Neural cell (in vitro differentiated cells): ENCODE measurements around the gene ASCL2. TPM values are rescaled to one million over a fixed set of nuclear protein-coding genes. Genes with fewer than 3 reads are reported as not detected.

ENCODE experiments used
- H2AFZ ChIP-seq: fragments of 200-600, 300-800 bp; sonication (generic), shearing (Covaris generic); 2 replicates; pipeline ENCODE4 v1.6.0; 2014; ENCODE audit warnings: low read depth, mild to moderate bottlenecking, antibody characterized with exemption, low read length, moderate library complexity
- H3F3A ChIP-seq: fragments of 200-600 bp; shearing (Covaris generic); 2 replicates; pipeline ENCODE4 v1.6.1; 2016; ENCODE audit warnings: mild to moderate bottlenecking, moderate library complexity, mixed read lengths, antibody characterized with exemption, low read length; ENCODE audit not compliant: insufficient read depth, poor library complexity, severe bottlenecking
- H3K27ac ChIP-seq: fragments of 200-600, 300-800 bp; sonication (generic), shearing (Covaris generic); 2 replicates; pipeline ENCODE4 v1.5.1; 2014; ENCODE audit warnings: mild to moderate bottlenecking, low read length, moderate library complexity
- H3K27me3 ChIP-seq: fragments of 300-800, 200-600 bp; sonication (generic), shearing (Covaris generic); 2 replicates; pipeline ENCODE4 v1.6.0; 2014; ENCODE audit warnings: mild to moderate bottlenecking, low read depth, low read length, moderate library complexity; ENCODE audit not compliant: insufficient read depth
- H3K36me3 ChIP-seq: fragments of 300-800, 200-600 bp; sonication (generic), shearing (Covaris generic); 2 replicates; pipeline ENCODE4 v1.5.1; 2014; ENCODE audit warnings: mild to moderate bottlenecking, antibody characterized with exemption, low read length, moderate library complexity; ENCODE audit not compliant: insufficient read depth
- H3K4me2 ChIP-seq: fragments of 300-800, 200-600 bp; sonication (generic), shearing (Covaris generic); 2 replicates; pipeline ENCODE4 v1.6.0; 2014; ENCODE audit warnings: mild to moderate bottlenecking, low read length
- H3K4me3 ChIP-seq: fragments of 300-800, 200-600 bp; sonication (generic), shearing (Covaris generic); 2 replicates; pipeline ENCODE4 v1.5.1; 2014; ENCODE audit warnings: mild to moderate bottlenecking, low read length, moderate library complexity
- H3K79me2 ChIP-seq: fragments of 200-600 bp; shearing (Covaris generic); replicated peaks from 2 replicates; pipeline ENCODE4 v1.6.0; 2014; ENCODE audit warnings: mild to moderate bottlenecking, low read length, moderate library complexity; ENCODE audit not compliant: insufficient read depth
- H3K9ac ChIP-seq: fragments of 300-800, 200-600 bp; sonication (generic), shearing (Covaris generic); 2 replicates; pipeline ENCODE4 v1.6.1; 2016; ENCODE audit warnings: mild to moderate bottlenecking, low read length, mixed read lengths
- H3K9me2 ChIP-seq: fragments of 200-600 bp; shearing (Covaris generic); 2 replicates; pipeline ENCODE4 v1.6.1; 2016; ENCODE audit warnings: mild to moderate bottlenecking, low read length, mixed read lengths; ENCODE audit not compliant: insufficient read depth
- H3K9me3 ChIP-seq: fragments of 200-600, 300-800 bp; sonication (generic), shearing (Covaris generic); 2 replicates; pipeline ENCODE4 v1.6.1; 2016; ENCODE audit warnings: mild to moderate bottlenecking, mixed run types, low read length, moderate library complexity, mixed read lengths
- H4K20me1 ChIP-seq: fragments of 200-600 bp; shearing (Covaris generic); 2 replicates; pipeline ENCODE4 v1.6.1; 2016; ENCODE audit warnings: mild to moderate bottlenecking, mixed run types; ENCODE audit not compliant: insufficient read depth
- CTCF ChIP-seq: fragments of 450-650 bp; IDR thresholded peaks from 2 replicates; pipeline ENCODE4 v1.5.1; 2014; ENCODE audit warnings: antibody characterized with exemption, mild to moderate bottlenecking, moderate library complexity; ENCODE audit not compliant: poor library complexity, severe bottlenecking
- EP300 ChIP-seq: fragments of 450-650 bp; conservative IDR thresholded peaks from 2 replicates; pipeline ENCODE4 v1.6.1; 2014; ENCODE audit warnings: antibody characterized with exemption, mild to moderate bottlenecking, moderate library complexity; ENCODE audit not compliant: poor library complexity, severe bottlenecking
- EZH2 ChIP-seq: fragments of 200-600, 300-800 bp; shearing (Covaris generic), sonication (generic); IDR thresholded peaks from 2 replicates; pipeline ENCODE4 v1.6.1; 2014; ENCODE audit warnings: antibody characterized with exemption, low read length, borderline replicate concordance, mild to moderate bottlenecking; ENCODE audit not compliant: insufficient read depth, poor library complexity, severe bottlenecking
- MXI1 ChIP-seq: fragments of 450-650 bp; conservative IDR thresholded peaks from 2 replicates; pipeline ENCODE4 v1.6.1; 2014; ENCODE audit warnings: antibody characterized with exemption, mild to moderate bottlenecking; ENCODE audit not compliant: poor library complexity, severe bottlenecking
- POLR2AphosphoS5 ChIP-seq: IDR thresholded peaks from 2 replicates; pipeline ENCODE4 v1.6.1; 2012
- RAD21 ChIP-seq: fragments of 450-650 bp; conservative IDR thresholded peaks from 2 replicates; pipeline ENCODE4 v1.6.1; 2014; ENCODE audit warnings: antibody characterized with exemption, mild to moderate bottlenecking, moderate library complexity
- REST ChIP-seq: IDR thresholded peaks from 2 replicates; pipeline ENCODE4 v1.6.1; 2012; ENCODE audit warnings: borderline replicate concordance
- SMC3 ChIP-seq: fragments of 450-650 bp; conservative IDR thresholded peaks from 2 replicates; pipeline ENCODE4 v1.6.1; 2014; ENCODE audit warnings: antibody characterized with exemption, mild to moderate bottlenecking, moderate library complexity; ENCODE audit not compliant: poor library complexity
- TAF1 ChIP-seq: IDR thresholded peaks from 2 replicates; pipeline ENCODE4 v1.6.1; 2012; ENCODE audit warnings: low read depth
- polyA plus RNA-seq: library from polyadenylated mRNA; depleted of rRNA; stranded (reverse); fragments of >200 nt; gene quantifications from 2 replicates; pipeline ENCODE4 v1.2.3, GENCODE V29; 2014

ASCL2 gene
- polyA plus RNA-seq, 1 donor from 2014 or later, result not detected

- Histone ChIP-seq H3K4me3 (no peak overlapping the region), H3K9ac (no peak overlapping the region), H3K79me2 (no peaks in the 10 kb centered on the region), H2AFZ (no peak overlapping the region), H3K9me3 (no peaks in the 10 kb centered on the region), H3K27ac (no peak overlapping the region), H3K27me3 (no peaks in the 10 kb centered on the region), H3F3A (no peaks in the 10 kb centered on the region), H4K20me1 (no peaks in the 10 kb centered on the region), H3K9me2 (no peaks in the 10 kb centered on the region), H3K4me2 (no peak overlapping the region), H3K36me3 (no peaks in the 10 kb centered on the region)
- TF ChIP-seq EP300, result no peak
- no peak for TF ChIP-seq POLR2AphosphoS5
- TF ChIP-seq REST, result no peak
- no peak for TF ChIP-seq RAD21
- TF ChIP-seq EZH2, result no peak
- no peak for TF ChIP-seq TAF1
- no peak for TF ChIP-seq MXI1
- TF ChIP-seq CTCF, result no peak
- TF ChIP-seq SMC3, result no peak
These were observed 22.1 kb downstream of the ASCL2 start for GRCh38 chr11:2248242-2248641.

- Histone ChIP-seq H4K20me1 (no peaks in the 10 kb centered on the region), H3F3A (no peaks in the 10 kb centered on the region), H3K9me2 (no peaks in the 10 kb centered on the region), H3K79me2 (no peaks in the 10 kb centered on the region), H3K9ac (no peak overlapping the region), H3K9me3 (no peaks in the 10 kb centered on the region), H3K4me2 (no peak overlapping the region), H3K27me3 (no peaks in the 10 kb centered on the region), H3K36me3 (no peaks in the 10 kb centered on the region), H2AFZ (no peak overlapping the region), H3K4me3 (no peak overlapping the region), H3K27ac (no peak overlapping the region)
- TF ChIP-seq EZH2 (no peak), TAF1 (no peak)
These were observed 22.9 kb downstream of the ASCL2 start for GRCh38 chr11:2247496-2247895.

GRCh38 chr11:2240834-2241233 is 29.6 kb downstream of the ASCL2 start:
- H3K9ac ChIP-seq, result no peak overlapping the region
- H3K79me2 ChIP-seq, result no peaks in the 10 kb centered on the region
- no peak overlapping the region for H2AFZ ChIP-seq
- H3K9me3 ChIP-seq, result no peaks in the 10 kb centered on the region
- H3K27me3 ChIP-seq, result no peaks in the 10 kb centered on the region
- no peak overlapping the region for H3K4me3 ChIP-seq
- no peak overlapping the region for H3K4me2 ChIP-seq
- H3K27ac ChIP-seq, result no peak overlapping the region
- no peaks in the 10 kb centered on the region for H3F3A ChIP-seq
- no peaks in the 10 kb centered on the region for H3K36me3 ChIP-seq
- no peaks in the 10 kb centered on the region for H4K20me1 ChIP-seq
- no peaks in the 10 kb centered on the region for H3K9me2 ChIP-seq
- no peak for TF ChIP-seq SMC3
- TF ChIP-seq CTCF, result no peak
- no peak for TF ChIP-seq REST
- no peak for TF ChIP-seq MXI1
- no peak for TF ChIP-seq RAD21
- TF ChIP-seq POLR2AphosphoS5, result no peak
- TF ChIP-seq TAF1, result no peak
